Osteoblast (primary cell): ENCODE measurements around the gene VIPR1. TPM values are rescaled to one million over a fixed set of nuclear protein-coding genes. Genes with fewer than 3 reads are reported as not detected.
A peak's percentile ranks its signal among the peaks of the same experiment; 100 is the strongest.

Experiments
- DNase-seq: peaks from one replicate; pipeline ENCODE4 v3.0.0; 2011; ENCODE audit warnings: low spot score, mixed read lengths; ENCODE audit not compliant: insufficient read length; ENCODE audit errors: missing footprints
- H2AFZ ChIP-seq: 2 replicates; pipeline ENCODE4 v1.6.0; 2011; ENCODE audit warnings: mild to moderate bottlenecking, low read length
- H3K27ac ChIP-seq: 2 replicates; pipeline ENCODE4 v1.5.1; 2011; ENCODE audit warnings: mild to moderate bottlenecking, low read depth, low read length, moderate library complexity
- H3K27me3 ChIP-seq: 2 replicates; pipeline ENCODE4 v1.6.0; 2012; ENCODE audit warnings: mild to moderate bottlenecking, control low read depth, inconsistent platforms, low read length, moderate library complexity; ENCODE audit not compliant: insufficient read depth
- H3K36me3 ChIP-seq: 2 replicates; pipeline ENCODE4 v1.5.1; 2011; ENCODE audit warnings: mild to moderate bottlenecking, low read length, control low read depth, moderate library complexity; ENCODE audit not compliant: insufficient read depth
- H3K4me1 ChIP-seq: 2 replicates; pipeline ENCODE4 v1.5.1; 2011; ENCODE audit warnings: mild to moderate bottlenecking, low read length, control low read depth, moderate library complexity; ENCODE audit not compliant: insufficient read depth
- H3K4me2 ChIP-seq: 2 replicates; pipeline ENCODE4 v1.6.0; 2011; ENCODE audit warnings: mild to moderate bottlenecking, low read length; ENCODE audit not compliant: insufficient read depth
- H3K4me3 ChIP-seq: fragments of 200-600 bp; sonication (generic); 3 replicates; pipeline ENCODE4 v1.5.1; 2012; ENCODE audit warnings: mild to moderate bottlenecking, low read length, inconsistent platforms; ENCODE audit not compliant: insufficient read depth
- H3K79me2 ChIP-seq: 2 replicates; pipeline ENCODE4 v1.6.0; 2012; ENCODE audit warnings: mild to moderate bottlenecking, low read length, control low read depth, inconsistent platforms; ENCODE audit not compliant: insufficient read depth
- H3K9me3 ChIP-seq: 2 replicates; pipeline ENCODE4 v1.5.1; 2011; ENCODE audit warnings: low read depth, low read length, control low read depth
- H4K20me1 ChIP-seq: 2 replicates; pipeline ENCODE4 v1.6.0; 2012; ENCODE audit warnings: mild to moderate bottlenecking, low read length, control low read depth; ENCODE audit not compliant: insufficient read depth
- total RNA-seq: library from RNA; depleted of rRNA; stranded (reverse); fragments of >200 nt; gene quantifications from 2 replicates; pipeline ENCODE4 v1.2.3, GENCODE V29; 2012
- TF ChIP-seq, protein P1 (sequence below): IDR thresholded peaks from 2 replicates; pipeline ENCODE4 v1.5.1; 2011; ENCODE audit warnings: mild to moderate bottlenecking, low read depth, low read length, moderate library complexity; ENCODE audit errors: extremely low read depth

VIPR1 gene
- total RNA-seq, 1 donor, result not detected

DNA sequence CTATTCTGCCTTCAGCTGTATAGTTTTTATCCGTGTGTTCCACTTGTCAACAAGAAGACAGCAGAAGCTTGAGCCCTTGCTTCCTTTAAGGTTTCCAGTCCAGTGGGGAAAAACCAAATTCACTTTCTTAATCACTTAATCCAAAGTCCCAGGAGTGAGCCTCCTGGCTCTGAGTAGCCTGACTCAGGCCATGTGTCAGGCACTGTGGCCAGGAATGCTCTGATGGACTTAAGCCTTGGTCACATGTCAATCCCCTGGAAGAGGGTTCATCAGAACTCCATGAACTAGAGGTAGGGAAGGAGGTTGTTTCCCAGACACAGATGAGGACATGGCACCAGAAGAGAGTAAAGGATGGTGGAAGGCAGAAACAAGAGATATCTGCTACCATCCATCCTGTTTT, 8.8 kb downstream of the VIPR1 start:
- Histone ChIP-seq H3K4me1 (no peaks in the 10 kb centered on the region), H3K36me3 (no peaks in the 10 kb centered on the region), H3K27ac (no peak overlapping the region), H3K9me3 (no peaks in the 10 kb centered on the region), H3K4me2 (no peak overlapping the region), H3K27me3 (peaks cover 9% of the 10 kb centered on the region), H3K79me2 (no peaks in the 10 kb centered on the region), H4K20me1 (no peaks in the 10 kb centered on the region), H3K4me3 (no peak overlapping the region), H2AFZ (no peak overlapping the region)
- DNase-seq, result peak; percentile 83
- TF ChIP-seq, protein P1, sequence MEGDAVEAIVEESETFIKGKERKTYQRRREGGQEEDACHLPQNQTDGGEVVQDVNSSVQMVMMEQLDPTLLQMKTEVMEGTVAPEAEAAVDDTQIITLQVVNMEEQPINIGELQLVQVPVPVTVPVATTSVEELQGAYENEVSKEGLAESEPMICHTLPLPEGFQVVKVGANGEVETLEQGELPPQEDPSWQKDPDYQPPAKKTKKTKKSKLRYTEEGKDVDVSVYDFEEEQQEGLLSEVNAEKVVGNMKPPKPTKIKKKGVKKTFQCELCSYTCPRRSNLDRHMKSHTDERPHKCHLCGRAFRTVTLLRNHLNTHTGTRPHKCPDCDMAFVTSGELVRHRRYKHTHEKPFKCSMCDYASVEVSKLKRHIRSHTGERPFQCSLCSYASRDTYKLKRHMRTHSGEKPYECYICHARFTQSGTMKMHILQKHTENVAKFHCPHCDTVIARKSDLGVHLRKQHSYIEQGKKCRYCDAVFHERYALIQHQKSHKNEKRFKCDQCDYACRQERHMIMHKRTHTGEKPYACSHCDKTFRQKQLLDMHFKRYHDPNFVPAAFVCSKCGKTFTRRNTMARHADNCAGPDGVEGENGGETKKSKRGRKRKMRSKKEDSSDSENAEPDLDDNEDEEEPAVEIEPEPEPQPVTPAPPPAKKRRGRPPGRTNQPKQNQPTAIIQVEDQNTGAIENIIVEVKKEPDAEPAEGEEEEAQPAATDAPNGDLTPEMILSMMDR, result no peak

- Histone ChIP-seq H3K4me3 (no peak overlapping the region), H3K79me2 (no peaks in the 10 kb centered on the region), H3K4me1 (no peaks in the 10 kb centered on the region), H3K9me3 (no peaks in the 10 kb centered on the region), H3K27me3 (peaks cover 9% of the 10 kb centered on the region), H3K27ac (no peak overlapping the region), H3K36me3 (no peaks in the 10 kb centered on the region), H3K4me2 (no peak overlapping the region), H2AFZ (no peak overlapping the region), H4K20me1 (no peaks in the 10 kb centered on the region)
- TF ChIP-seq, protein P1, result no peak
- DNase-seq, result peak; percentile 41
Observed at GRCh38 chr3:42511736-42512135, 9.3 kb downstream of the VIPR1 start.

- DNase-seq, result peak; percentile 60
- Histone ChIP-seq H3K36me3 (no peaks in the 10 kb centered on the region), H3K4me1 (no peaks in the 10 kb centered on the region), H3K4me3 (no peak overlapping the region), H3K27ac (no peak overlapping the region), H3K27me3 (peaks cover 9% of the 10 kb centered on the region), H3K9me3 (no peaks in the 10 kb centered on the region), H3K79me2 (no peaks in the 10 kb centered on the region), H3K4me2 (no peak overlapping the region), H4K20me1 (no peaks in the 10 kb centered on the region), H2AFZ (no peak overlapping the region)
- TF ChIP-seq, protein P1, result no peak
Observed at GRCh38 chr3:42513121-42513520, 10.7 kb downstream of the VIPR1 start.

DNA sequence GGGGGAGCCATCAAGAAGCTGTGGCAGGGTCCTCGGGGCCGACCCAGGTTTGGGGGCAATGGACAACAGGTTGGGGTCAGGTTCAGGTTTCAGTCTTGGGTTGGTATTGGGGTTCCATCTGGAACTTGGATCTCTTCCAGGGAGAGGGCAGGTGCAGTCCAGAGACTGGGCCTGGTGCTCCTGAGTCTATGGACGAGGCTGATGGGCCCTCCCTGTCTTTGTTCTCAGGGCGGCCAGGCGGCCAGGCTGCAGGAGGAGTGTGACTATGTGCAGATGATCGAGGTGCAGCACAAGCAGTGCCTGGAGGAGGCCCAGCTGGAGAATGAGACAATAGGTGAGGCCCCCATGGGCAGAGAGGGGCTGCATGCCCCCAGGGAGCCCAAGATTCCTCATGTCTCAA, 11.1 kb downstream of the VIPR1 start:
- TF ChIP-seq, protein P1, result no peak
- no peaks in the 10 kb centered on the region for H3K79me2 ChIP-seq
- H3K36me3 ChIP-seq, result no peaks in the 10 kb centered on the region
- no peaks in the 10 kb centered on the region for H3K4me1 ChIP-seq
- no peak overlapping the region for H2AFZ ChIP-seq
- peaks cover 9% of the 10 kb centered on the region for H3K27me3 ChIP-seq
- no peak overlapping the region for H3K4me2 ChIP-seq
- no peak overlapping the region for H3K27ac ChIP-seq
- no peaks in the 10 kb centered on the region for H3K9me3 ChIP-seq
- H3K4me3 ChIP-seq, result no peak overlapping the region
- no peaks in the 10 kb centered on the region for H4K20me1 ChIP-seq
- peak; percentile 31 for DNase-seq
